ENCODE data around the gene NELFE. TPM values are rescaled to one million over a fixed set of nuclear protein-coding genes. Genes with fewer than 3 reads are reported as not detected.
"Not testable (repeated sequence)": the region's sequence is repeated elsewhere in the genome, so short reads cannot be mapped to it uniquely, and the experiment has no call there.

NELFE gene
- total RNA-seq, 4 donors from 2014 or later, result 67.0 to 94.0 (median 75.0) TPM

- TF ChIP-seq CTCF (IDR thresholded peaks at IDR 0.05), result no peak
- DNase-seq (ENCODE audit: low spot score) (no peak), ATAC-seq (ENCODE audit: low FRiP score) (no peak)
Measured at GRCh38 chr6:31915756-31916155, 43.0 kb downstream of the NELFE start.

GRCh38 chr6:31915351-31915750 lies 43.4 kb downstream of the NELFE start:
- TF ChIP-seq CTCF (IDR thresholded peaks at IDR 0.05), result no peak
- ATAC-seq (ENCODE audit: low FRiP score), result no peak
- DNase-seq (ENCODE audit: low spot score), result no peak

- DNase-seq (ENCODE audit: low spot score) (no peak), ATAC-seq (ENCODE audit: low FRiP score) (no peak)
- TF ChIP-seq CTCF (IDR thresholded peaks at IDR 0.05), result no peak
Measured at GRCh38 chr6:31911826-31912585, 46.8 kb downstream of the NELFE start.

GRCh38 chr6:31909298-31909697 lies 49.5 kb downstream of the NELFE start:
- DNase-seq (ENCODE audit: low spot score); ATAC-seq (ENCODE audit: low FRiP score): not testable (repeated sequence)

- no peak for TF ChIP-seq CTCF (IDR thresholded peaks at IDR 0.05)
- DNase-seq (ENCODE audit: low spot score), result no peak
- no peak for ATAC-seq (ENCODE audit: low FRiP score)
Measured at GRCh38 chr6:31908791-31909190, 50.0 kb downstream of the NELFE start.

- not testable (repeated sequence) for DNase-seq (ENCODE audit: low spot score); ATAC-seq (ENCODE audit: low FRiP score)
Measured at GRCh38 chr6:31908255-31908654, 50.5 kb downstream of the NELFE start.

GRCh38 chr6:31907158-31907813 lies 51.5 kb downstream of the NELFE start:
- TF ChIP-seq CTCF (IDR thresholded peaks at IDR 0.05), result no peak
- no peak for DNase-seq (ENCODE audit: low spot score)
- ATAC-seq (ENCODE audit: low FRiP score), result peak; percentile 38

GRCh38 chr6:31906727-31907126 lies 52.0 kb downstream of the NELFE start:
- not testable (repeated sequence) for DNase-seq (ENCODE audit: low spot score); ATAC-seq (ENCODE audit: low FRiP score)
